IMR-90 (cell line): ENCODE results near the gene OPN4. TPM values are rescaled to one million over a fixed set of nuclear protein-coding genes. Genes with fewer than 3 reads are reported as not detected.

Source experiments
- ATAC-seq: fragments of 200-7000 bp; cut with Tn5 transposase; 2 replicates; pipeline ENCODE4 v1.9.1; 2020; ENCODE audit warnings: low read depth, mild to moderate bottlenecking, moderate library complexity
- BruUV-seq: library from RNA; stranded (reverse); fragments of 400-500 nt; replicated peaks from 2 replicates; lab custom pipeline; 2021; lab: Mats Ljungman, UMichigan
- CTCF ChIA-PET: fragments of 300-600 bp; formaldehyde crosslinking; extraction: SDS; loops from one replicate; lab custom pipeline; 2021; ENCODE audit warnings: antibody characterized with exemption; lab: Yijun Ruan, JAX
- POLR2A ChIA-PET: fragments of 300-600 bp; sonication (Branson Sonifier 250); formaldehyde crosslinking; loops from one replicate; lab custom pipeline; 2022; ENCODE audit warnings: antibody characterized with exemption; ENCODE audit not compliant: unreplicated experiment; lab: Charles Lee
- DNase-seq: peaks from one replicate; pipeline ENCODE4 v3.0.0; 2013
- H2AFZ ChIP-seq: replicated peaks from 2 replicates; pipeline ENCODE3; 2013; ENCODE audit warnings: low read length, mild to moderate bottlenecking; ENCODE audit not compliant: poor library complexity
- H2AK5ac ChIP-seq: 2 replicates; pipeline ENCODE4 v1.6.1; 2013; ENCODE audit warnings: low read depth, low read length, inconsistent platforms
- H2AK9ac ChIP-seq: replicated peaks from 2 replicates; pipeline ENCODE3; 2013; ENCODE audit warnings: mild to moderate bottlenecking, low read depth, low read length, moderate library complexity; ENCODE audit not compliant: poor library complexity
- H2BK120ac ChIP-seq: 2 replicates; pipeline ENCODE4 v1.6.1; 2013; ENCODE audit warnings: low read depth, low read length, inconsistent platforms
- H2BK15ac ChIP-seq: 3 replicates; pipeline ENCODE4 v1.6.1; 2013; ENCODE audit warnings: low read depth, low read length, inconsistent platforms
- H2BK20ac ChIP-seq: 2 replicates; pipeline ENCODE4 v1.6.1; 2013; ENCODE audit warnings: low read depth, mild to moderate bottlenecking, inconsistent platforms, low read length, moderate library complexity
- H2BK5ac ChIP-seq: 2 replicates; pipeline ENCODE4 v1.6.1; 2013; ENCODE audit warnings: mild to moderate bottlenecking, low read depth, low read length, inconsistent platforms; ENCODE audit not compliant: poor library complexity, severe bottlenecking
- H3K14ac ChIP-seq: replicated peaks from 2 replicates; pipeline ENCODE4 v1.6.1; 2013; ENCODE audit warnings: low read depth, low read length, inconsistent platforms
- H3K18ac ChIP-seq: 2 replicates; pipeline ENCODE4 v1.6.1; 2013; ENCODE audit warnings: low read depth, low read length, control low read depth
- H3K23ac ChIP-seq: 2 replicates; pipeline ENCODE4 v1.6.1; 2013; ENCODE audit warnings: low read depth, low read length, inconsistent platforms
- H3K27ac ChIP-seq: 2 replicates; pipeline ENCODE4 v1.5.1; 2013; ENCODE audit warnings: mild to moderate bottlenecking, control low read depth, low read length; ENCODE audit not compliant: insufficient read depth
- H3K27me3 ChIP-seq: 2 replicates; pipeline ENCODE4 v1.6.1; 2013; ENCODE audit warnings: low read length; ENCODE audit not compliant: control insufficient read depth, insufficient read depth
- H3K36me3 ChIP-seq: 2 replicates; pipeline ENCODE4 v1.6.1; 2013; ENCODE audit warnings: low read length, mixed read lengths; ENCODE audit not compliant: control insufficient read depth, insufficient read depth
- H3K4ac ChIP-seq: 2 replicates; pipeline ENCODE4 v1.6.1; 2013; ENCODE audit warnings: low read depth, low read length, inconsistent platforms
- H3K4me1 ChIP-seq: 2 replicates; pipeline ENCODE4 v1.6.1; 2013; ENCODE audit warnings: low read length, mixed read lengths; ENCODE audit not compliant: control insufficient read depth, insufficient read depth
- H3K4me2 ChIP-seq: 2 replicates; pipeline ENCODE4 v1.6.1; 2013; ENCODE audit warnings: low read depth, mild to moderate bottlenecking, control low read depth, low read length, moderate library complexity
- H3K4me3 ChIP-seq: 2 replicates; pipeline ENCODE4 v1.5.1; 2013; ENCODE audit warnings: low read depth, mild to moderate bottlenecking, control low read depth, low read length, moderate library complexity; ENCODE audit not compliant: insufficient read depth
- H3K56ac ChIP-seq: 2 replicates; pipeline ENCODE4 v1.6.1; 2013; ENCODE audit warnings: low read length, inconsistent platforms; ENCODE audit not compliant: insufficient read depth; ENCODE audit errors: extremely low read depth
- H3K79me1 ChIP-seq, 2 experiments: 2 replicates each; pipeline ENCODE4 v1.6.1; 2013; ENCODE audit warnings: low read length in 2 of 2, inconsistent platforms in 1 of 2, low read depth in 1 of 2
- H3K9ac ChIP-seq: 2 replicates; pipeline ENCODE4 v1.6.1; 2013; ENCODE audit warnings: low read depth, low read length, control low read depth
- H3K9me1 ChIP-seq: 2 replicates; pipeline ENCODE4 v1.6.1; 2013; ENCODE audit warnings: low read length, inconsistent platforms; ENCODE audit not compliant: insufficient read depth
- H3K9me3 ChIP-seq: 2 replicates; pipeline ENCODE4 v1.6.1; 2013; ENCODE audit warnings: low read length; ENCODE audit not compliant: control insufficient read depth, insufficient read depth
- H4K20me1 ChIP-seq: 2 replicates; pipeline ENCODE4 v1.6.1; 2013; ENCODE audit warnings: low read length, inconsistent platforms; ENCODE audit not compliant: insufficient read depth
- H4K5ac ChIP-seq: 2 replicates; pipeline ENCODE4 v1.6.1; 2013; ENCODE audit warnings: mild to moderate bottlenecking, low read depth, low read length, control low read depth
- H4K8ac ChIP-seq, 2 experiments: 2 replicates each; pipeline ENCODE4 v1.6.1; 2013; ENCODE audit warnings: low read depth in 2 of 2, low read length in 2 of 2, control low read depth in 1 of 2, inconsistent platforms in 1 of 2
- H4K91ac ChIP-seq: 2 replicates; pipeline ENCODE4 v1.6.1; 2013; ENCODE audit warnings: low read depth, low read length, inconsistent platforms; ENCODE audit not compliant: insufficient read depth
- BHLHE40 ChIP-seq: fragments of 150-350 bp; IDR thresholded peaks from 2 replicates; pipeline ENCODE4 v1.6.1; 2016; ENCODE audit warnings: mild to moderate bottlenecking, low read depth, low read length
- CHD1 ChIP-seq: IDR thresholded peaks from 2 replicates; pipeline ENCODE4 v1.6.1; 2012; ENCODE audit warnings: low read depth, low read length, improper control_type of control experiment
- CTCF ChIP-seq: conservative IDR thresholded peaks from 2 replicates; pipeline ENCODE4 v1.5.1; 2012; ENCODE audit warnings: mild to moderate bottlenecking, low read depth, low read length, improper control_type of control experiment
- ELK1 ChIP-seq: fragments of 150-350 bp; IDR thresholded peaks from 2 replicates; pipeline ENCODE4 v1.6.1; 2016; ENCODE audit warnings: low read depth, mild to moderate bottlenecking, low read length, moderate library complexity, borderline replicate concordance
- FOS ChIP-seq: fragments of 150-350 bp; IDR thresholded peaks from 2 replicates; pipeline ENCODE4 v1.6.1; 2016; ENCODE audit warnings: low read depth, low read length
- MAFK ChIP-seq: IDR thresholded peaks from 2 replicates; pipeline ENCODE4 v1.6.1; 2012; ENCODE audit warnings: low read depth, low read length, improper control_type of control experiment
- MAZ ChIP-seq: IDR thresholded peaks from 2 replicates; pipeline ENCODE4 v1.6.1; 2012; ENCODE audit warnings: low read depth, mild to moderate bottlenecking, low read length, improper control_type of control experiment, moderate library complexity, borderline replicate concordance
- MXI1 ChIP-seq: IDR thresholded peaks from 2 replicates; pipeline ENCODE4 v1.6.1; 2012; ENCODE audit warnings: low read depth, mild to moderate bottlenecking, low read length, moderate library complexity, borderline replicate concordance
- NFE2L2 ChIP-seq: fragments of 150-350 bp; IDR thresholded peaks from 2 replicates; pipeline ENCODE4 v1.6.1; 2016; ENCODE audit warnings: low read depth, mild to moderate bottlenecking, low read length
- POLR2A ChIP-seq: IDR thresholded peaks from 2 replicates; pipeline ENCODE4 v1.6.1; 2012; ENCODE audit warnings: mild to moderate bottlenecking, low read depth, low read length
- RAD21 ChIP-seq: IDR thresholded peaks from 2 replicates; pipeline ENCODE4 v1.6.1; 2012; ENCODE audit warnings: low read length, improper control_type of control experiment
- RCOR1 ChIP-seq: IDR thresholded peaks from 2 replicates; pipeline ENCODE4 v1.6.1; 2012; ENCODE audit warnings: mild to moderate bottlenecking, low read length, improper control_type of control experiment; ENCODE audit not compliant: insufficient replicate concordance
- RFX5 ChIP-seq: IDR thresholded peaks from 2 replicates; pipeline ENCODE4 v1.8.0; 2012; ENCODE audit warnings: low read depth, mild to moderate bottlenecking, low read length, moderate library complexity
- USF2 ChIP-seq: fragments of 150-350 bp; IDR thresholded peaks from 2 replicates; pipeline ENCODE4 v1.6.1; 2017; ENCODE audit warnings: mild to moderate bottlenecking, antibody characterized with exemption, low read length, low read depth
- WGBS, 2 experiments: methylation state at CpG; one replicate each; pipeline versions ENCODE4 v1.1.5 to v1.1.7; 2013; ENCODE audit warnings: missing lambda C conversion rate in 2 of 2; ENCODE audit not compliant: insufficient read length in 1 of 2; ENCODE audit errors: extremely low coverage in 2 of 2; 5-methylcytosine and 5-hydroxymethylcytosine counted together
- dilution Hi-C: fragments of 300-500 bp; cut with HindIII; formaldehyde crosslinking; loops from one replicate; pipeline ENCODE4 v1.14.3; 2018; ENCODE audit warnings: low sequenced_read_pairs; ENCODE audit not compliant: unreplicated experiment
- in situ Hi-C: fragments of 300-500 bp; cut with MboI; formaldehyde crosslinking; loops from 3 replicates; pipeline ENCODE4 v1.14.3; 2019; ENCODE audit warnings: low sequenced_read_pairs, inconsistent platforms, mixed read lengths
- intact Hi-C: fragments of 100-400 bp; cut with micrococcal nuclease; formaldehyde crosslinking; loops from 2 replicates; pipeline ENCODE4 v1.10.0; 2022
- polyA plus RNA-seq, 3 experiments: library from polyadenylated mRNA; depleted of rRNA; stranded (reverse); fragments of >200 nt; gene quantifications; 2 replicates each; pipeline ENCODE4 v1.2.3, GENCODE V29; 2012; ENCODE audit warnings: low replicate concordance in 1 of 3
- total RNA-seq: library from RNA; depleted of rRNA; stranded (reverse); fragments of >200 nt; gene quantifications from 2 replicates; pipeline ENCODE4 v1.2.3, GENCODE V29; 2012

The OPN4 gene
- total and polyA plus RNA-seq, 2 of the 4 experiments (the other 2 are of a cell fraction), result 0.03 TPM; not detected in 1

- no peak overlapping the region; the same call in 1 of the 2 replicates for H3K4me3 ChIP-seq
- POLR2A ChIA-PET, result no interaction called here
- no peak for TF ChIP-seq CTCF
- TF ChIP-seq RAD21, result no peak; the same call in 1 of the 2 replicates
- no peak for TF ChIP-seq RCOR1
- no peak for TF ChIP-seq RFX5
- TF ChIP-seq NFE2L2, result no peak
- no peak for TF ChIP-seq MAZ
- no peak for TF ChIP-seq BHLHE40
- TF ChIP-seq MXI1, result no peak
- no peak for TF ChIP-seq CHD1
- no peak for TF ChIP-seq POLR2A
- TF ChIP-seq USF2, result no peak
- no peak for TF ChIP-seq MAFK
- TF ChIP-seq ELK1, result no peak
- no peak for TF ChIP-seq FOS
These were observed 22.1 kb upstream of the OPN4 start for GRCh38 chr10:86632009-86632800.

More at GRCh38 chr10:86632009-86632800, 22.1 kb upstream of the OPN4 start:
- H3K9me3 ChIP-seq, result no peaks in the 10 kb centered on the region
- no peaks in the 10 kb centered on the region for H4K20me1 ChIP-seq
- CTCF ChIA-PET, result interaction anchor here (0.7 kb wide), 1 partner anchor 24 kb away, joined by 3 read pairs; no protein-coding TSS in a partner anchor
- no peak overlapping the region for H3K9ac ChIP-seq
- no peaks in the 10 kb centered on the region for H3K36me3 ChIP-seq
- intact Hi-C loops, result no loop called here
- 10% methylated on average over 11 of the region's 49 CpGs; no CpG with 5 or more reads in 1 of the 2 experiments for WGBS, 2 experiments
- no TSS peak for BruUV-seq
- no peak overlapping the region; the same call in 1 of the 2 replicates for H3K4ac ChIP-seq
- dilution Hi-C loops, result no loop called here
- H2AFZ ChIP-seq, result peak overlapping the region; percentile 91
- in situ Hi-C loops, result no loop called here
- H4K5ac ChIP-seq, result peak overlapping the region; percentile 31; the same call in 1 of the 2 replicates
- H2BK20ac ChIP-seq, result no peak overlapping the region
- no peak overlapping the region for H2BK120ac ChIP-seq
- no peaks in the 10 kb centered on the region; the same call in 1 of the 2 replicates for H3K27me3 ChIP-seq
- H2BK15ac ChIP-seq, result no peak overlapping the region
- no peak overlapping the region for H3K18ac ChIP-seq
- H4K8ac ChIP-seq, result 0 out of 4 replicates have a peak overlapping the region, but pooled peaks of 1 of the 2 experiments have one; percentile 23
- H3K9me1 ChIP-seq, result no peaks in the 10 kb centered on the region; the same call in 1 of the 2 replicates
- DNase-seq (no peak), ATAC-seq (peak; percentile 58)
- no peak overlapping the region for H4K91ac ChIP-seq
- H3K14ac ChIP-seq, result no peak overlapping the region
- no peak overlapping the region for H2AK5ac ChIP-seq
- H3K4me1 ChIP-seq, result peaks cover 12% of the 10 kb centered on the region
- H2BK5ac ChIP-seq, result no peak overlapping the region
- no peak overlapping the region for H3K56ac ChIP-seq
- peak overlapping the region; percentile 3 for H2AK9ac ChIP-seq
- H3K4me2 ChIP-seq, result peak overlapping the region; percentile 57; the same call in 1 of the 2 replicates
- no peak overlapping the region for H3K23ac ChIP-seq
- H3K79me1 ChIP-seq, result no peaks in the 10 kb centered on the region
- no peak overlapping the region for H3K27ac ChIP-seq
